ENCODE measurements around the gene HOXA7. TPM values are rescaled to one million over a fixed set of nuclear protein-coding genes. Genes with fewer than 3 reads are reported as not detected.

The HOXA7 gene
- total RNA-seq, 1 donor from 2014 or later: 34.2 TPM

GRCh38 chr7:27115221-27116026 is 41.1 kb downstream of the HOXA7 start:
- peaks cover 3% of the 10 kb centered on the region for H3K36me3 ChIP-seq (ENCODE audit: control insufficient read depth, insufficient read depth, low read length)
- H3K4me3 ChIP-seq (ENCODE audit: low read depth, low read length): peak overlapping the region; percentile 74
- no peaks in the 10 kb centered on the region for H3K27me3 ChIP-seq (ENCODE audit: control insufficient read depth, insufficient read depth, low read length)
- peak; percentile 76 for DNase-seq (ENCODE audit: low read depth)
- TF ChIP-seq, protein P1, sequence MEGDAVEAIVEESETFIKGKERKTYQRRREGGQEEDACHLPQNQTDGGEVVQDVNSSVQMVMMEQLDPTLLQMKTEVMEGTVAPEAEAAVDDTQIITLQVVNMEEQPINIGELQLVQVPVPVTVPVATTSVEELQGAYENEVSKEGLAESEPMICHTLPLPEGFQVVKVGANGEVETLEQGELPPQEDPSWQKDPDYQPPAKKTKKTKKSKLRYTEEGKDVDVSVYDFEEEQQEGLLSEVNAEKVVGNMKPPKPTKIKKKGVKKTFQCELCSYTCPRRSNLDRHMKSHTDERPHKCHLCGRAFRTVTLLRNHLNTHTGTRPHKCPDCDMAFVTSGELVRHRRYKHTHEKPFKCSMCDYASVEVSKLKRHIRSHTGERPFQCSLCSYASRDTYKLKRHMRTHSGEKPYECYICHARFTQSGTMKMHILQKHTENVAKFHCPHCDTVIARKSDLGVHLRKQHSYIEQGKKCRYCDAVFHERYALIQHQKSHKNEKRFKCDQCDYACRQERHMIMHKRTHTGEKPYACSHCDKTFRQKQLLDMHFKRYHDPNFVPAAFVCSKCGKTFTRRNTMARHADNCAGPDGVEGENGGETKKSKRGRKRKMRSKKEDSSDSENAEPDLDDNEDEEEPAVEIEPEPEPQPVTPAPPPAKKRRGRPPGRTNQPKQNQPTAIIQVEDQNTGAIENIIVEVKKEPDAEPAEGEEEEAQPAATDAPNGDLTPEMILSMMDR (IDR thresholded peaks at IDR 0.05; ENCODE audit: insufficient read depth, low read length, poor library complexity, severe bottlenecking): no peak

DNA sequence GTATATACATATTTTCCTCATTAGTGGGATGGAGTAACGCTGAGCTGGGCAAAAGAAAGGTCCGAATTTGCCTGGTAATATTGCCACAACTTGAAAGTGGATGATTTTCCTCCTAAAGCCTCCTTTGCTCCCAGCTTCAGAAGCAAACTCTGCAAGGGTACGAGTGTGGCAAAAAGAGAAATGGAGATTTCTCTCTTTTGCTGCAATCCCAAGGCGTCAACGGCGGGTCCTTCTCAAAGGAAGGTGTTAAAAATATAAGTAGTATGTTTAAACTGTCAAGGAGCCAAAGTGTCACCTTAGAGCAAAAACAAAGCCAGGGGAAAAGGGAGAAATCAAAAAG is 41.6 kb downstream of the HOXA7 start:
- TF ChIP-seq, protein P1 (IDR thresholded peaks at IDR 0.05; ENCODE audit: insufficient read depth, low read length, poor library complexity, severe bottlenecking): no peak
- Histone ChIP-seq H3K4me3 (ENCODE audit: low read depth, low read length) (peak overlapping the region; percentile 74), H3K36me3 (ENCODE audit: control insufficient read depth, insufficient read depth, low read length) (peaks cover 3% of the 10 kb centered on the region), H3K27me3 (ENCODE audit: control insufficient read depth, insufficient read depth, low read length) (no peaks in the 10 kb centered on the region)
- no peak for DNase-seq (ENCODE audit: low read depth)

DNA sequence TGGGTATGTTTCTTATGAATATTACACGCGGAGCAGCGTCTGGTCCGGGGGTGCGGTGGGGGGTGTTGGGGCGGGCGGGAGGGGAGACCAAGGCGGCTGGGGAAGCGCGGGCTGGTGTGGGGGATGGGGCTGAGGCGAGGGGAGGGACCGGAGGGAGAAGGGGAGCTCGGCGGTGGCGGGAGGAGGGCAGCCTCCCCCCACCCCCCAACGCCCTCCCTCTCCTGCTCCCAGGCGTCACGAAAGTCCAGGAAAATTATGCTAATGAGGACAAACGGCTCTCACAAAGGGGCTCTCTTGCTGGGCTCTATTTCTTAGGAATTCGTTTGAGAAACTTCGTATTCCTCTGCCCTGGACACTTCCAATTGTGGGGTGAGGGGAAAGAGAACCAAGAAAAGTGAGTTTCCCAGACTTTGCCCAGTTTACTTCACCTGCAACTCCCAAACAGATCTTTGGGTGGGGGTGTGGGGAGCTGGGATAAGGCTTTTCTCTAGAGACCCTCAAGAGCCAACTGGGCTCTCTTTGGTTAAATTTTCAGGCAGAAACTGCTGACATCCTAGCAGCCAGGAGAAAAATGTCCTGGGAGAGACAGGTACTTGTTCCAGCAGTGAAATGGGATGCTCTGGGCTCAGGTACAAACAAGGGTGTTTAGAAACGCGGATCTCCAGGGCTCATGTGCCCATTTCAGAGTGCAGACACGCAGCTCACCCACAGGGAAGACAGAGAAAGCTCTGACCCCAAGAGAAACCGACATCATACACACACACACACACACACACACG is 42.3 kb downstream of the HOXA7 start:
- TF ChIP-seq, protein P1 (IDR thresholded peaks at IDR 0.05; ENCODE audit: insufficient read depth, low read length, poor library complexity, severe bottlenecking): no peak
- DNase-seq (ENCODE audit: low read depth): no peak
- Histone ChIP-seq H3K27me3 (ENCODE audit: control insufficient read depth, insufficient read depth, low read length) (no peaks in the 10 kb centered on the region), H3K4me3 (ENCODE audit: low read depth, low read length) (peak overlapping the region; percentile 74), H3K36me3 (ENCODE audit: control insufficient read depth, insufficient read depth, low read length) (peaks cover 3% of the 10 kb centered on the region)

GRCh38 chr7:27112955-27113949 is 43.2 kb downstream of the HOXA7 start:
- H3K36me3 ChIP-seq (ENCODE audit: control insufficient read depth, insufficient read depth, low read length): peaks cover 3% of the 10 kb centered on the region
- DNase-seq (ENCODE audit: low read depth): no peak
- TF ChIP-seq, protein P1 (IDR thresholded peaks at IDR 0.05; ENCODE audit: insufficient read depth, low read length, poor library complexity, severe bottlenecking): no peak
- no peaks in the 10 kb centered on the region for H3K27me3 ChIP-seq (ENCODE audit: control insufficient read depth, insufficient read depth, low read length)
- H3K4me3 ChIP-seq (ENCODE audit: low read depth, low read length): peak overlapping the region; percentile 74

DNA sequence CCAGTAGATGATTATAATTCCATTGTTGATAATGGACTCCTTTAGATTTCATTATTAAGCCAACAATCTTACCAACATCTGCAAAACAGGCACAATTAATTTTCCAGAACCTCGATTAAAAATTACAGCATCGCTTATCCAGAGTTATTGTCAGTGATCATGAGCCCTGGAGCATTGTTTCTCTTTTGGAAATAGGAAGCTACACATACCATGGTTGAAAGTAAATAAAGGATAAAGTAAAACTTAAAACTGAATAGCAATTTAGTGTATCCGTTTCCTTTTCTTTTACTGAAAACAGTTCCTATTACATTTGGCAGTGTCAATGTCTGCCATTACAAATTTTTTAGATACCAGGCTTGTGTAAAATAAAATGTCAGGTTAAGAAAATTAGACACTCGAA is 44.1 kb downstream of the HOXA7 start:
- no peak for DNase-seq (ENCODE audit: low read depth)
- peaks cover 1% of the 10 kb centered on the region for H3K36me3 ChIP-seq (ENCODE audit: control insufficient read depth, insufficient read depth, low read length)
- no peaks in the 10 kb centered on the region for H3K27me3 ChIP-seq (ENCODE audit: control insufficient read depth, insufficient read depth, low read length)
- peak overlapping the region; percentile 74 for H3K4me3 ChIP-seq (ENCODE audit: low read depth, low read length)
- TF ChIP-seq, protein P1 (IDR thresholded peaks at IDR 0.05; ENCODE audit: insufficient read depth, low read length, poor library complexity, severe bottlenecking): no peak
